Neural cell (in vitro differentiated cells): Measurements from ENCODE around the gene SUCLG1. TPM values are rescaled to one million over a fixed set of nuclear protein-coding genes. Genes with fewer than 3 reads are reported as not detected.

ENCODE experiments used
- H2AFZ ChIP-seq: fragments of 200-600, 300-800 bp; sonication (generic), shearing (Covaris generic); 2 replicates; pipeline ENCODE4 v1.6.0; 2014; ENCODE audit warnings: low read depth, mild to moderate bottlenecking, antibody characterized with exemption, low read length, moderate library complexity
- H3F3A ChIP-seq: fragments of 200-600 bp; shearing (Covaris generic); 2 replicates; pipeline ENCODE4 v1.6.1; 2016; ENCODE audit warnings: mild to moderate bottlenecking, moderate library complexity, mixed read lengths, antibody characterized with exemption, low read length; ENCODE audit not compliant: insufficient read depth, poor library complexity, severe bottlenecking
- H3K27ac ChIP-seq: fragments of 200-600, 300-800 bp; sonication (generic), shearing (Covaris generic); 2 replicates; pipeline ENCODE4 v1.5.1; 2014; ENCODE audit warnings: mild to moderate bottlenecking, low read length, moderate library complexity
- H3K27me3 ChIP-seq: fragments of 300-800, 200-600 bp; sonication (generic), shearing (Covaris generic); 2 replicates; pipeline ENCODE4 v1.6.0; 2014; ENCODE audit warnings: mild to moderate bottlenecking, low read depth, low read length, moderate library complexity; ENCODE audit not compliant: insufficient read depth
- H3K36me3 ChIP-seq: fragments of 300-800, 200-600 bp; sonication (generic), shearing (Covaris generic); 2 replicates; pipeline ENCODE4 v1.5.1; 2014; ENCODE audit warnings: mild to moderate bottlenecking, antibody characterized with exemption, low read length, moderate library complexity; ENCODE audit not compliant: insufficient read depth
- H3K4me2 ChIP-seq: fragments of 300-800, 200-600 bp; sonication (generic), shearing (Covaris generic); 2 replicates; pipeline ENCODE4 v1.6.0; 2014; ENCODE audit warnings: mild to moderate bottlenecking, low read length
- H3K4me3 ChIP-seq: fragments of 300-800, 200-600 bp; sonication (generic), shearing (Covaris generic); 2 replicates; pipeline ENCODE4 v1.5.1; 2014; ENCODE audit warnings: mild to moderate bottlenecking, low read length, moderate library complexity
- H3K79me2 ChIP-seq: fragments of 200-600 bp; shearing (Covaris generic); replicated peaks from 2 replicates; pipeline ENCODE4 v1.6.0; 2014; ENCODE audit warnings: mild to moderate bottlenecking, low read length, moderate library complexity; ENCODE audit not compliant: insufficient read depth
- H3K9ac ChIP-seq: fragments of 300-800, 200-600 bp; sonication (generic), shearing (Covaris generic); 2 replicates; pipeline ENCODE4 v1.6.1; 2016; ENCODE audit warnings: mild to moderate bottlenecking, low read length, mixed read lengths
- H3K9me2 ChIP-seq: fragments of 200-600 bp; shearing (Covaris generic); 2 replicates; pipeline ENCODE4 v1.6.1; 2016; ENCODE audit warnings: mild to moderate bottlenecking, low read length, mixed read lengths; ENCODE audit not compliant: insufficient read depth
- H3K9me3 ChIP-seq: fragments of 200-600, 300-800 bp; sonication (generic), shearing (Covaris generic); 2 replicates; pipeline ENCODE4 v1.6.1; 2016; ENCODE audit warnings: mild to moderate bottlenecking, mixed run types, low read length, moderate library complexity, mixed read lengths
- H4K20me1 ChIP-seq: fragments of 200-600 bp; shearing (Covaris generic); 2 replicates; pipeline ENCODE4 v1.6.1; 2016; ENCODE audit warnings: mild to moderate bottlenecking, mixed run types; ENCODE audit not compliant: insufficient read depth
- CTCF ChIP-seq: fragments of 450-650 bp; IDR thresholded peaks from 2 replicates; pipeline ENCODE4 v1.5.1; 2014; ENCODE audit warnings: antibody characterized with exemption, mild to moderate bottlenecking, moderate library complexity; ENCODE audit not compliant: poor library complexity, severe bottlenecking
- EP300 ChIP-seq: fragments of 450-650 bp; conservative IDR thresholded peaks from 2 replicates; pipeline ENCODE4 v1.6.1; 2014; ENCODE audit warnings: antibody characterized with exemption, mild to moderate bottlenecking, moderate library complexity; ENCODE audit not compliant: poor library complexity, severe bottlenecking
- EZH2 ChIP-seq: fragments of 200-600, 300-800 bp; shearing (Covaris generic), sonication (generic); IDR thresholded peaks from 2 replicates; pipeline ENCODE4 v1.6.1; 2014; ENCODE audit warnings: antibody characterized with exemption, low read length, borderline replicate concordance, mild to moderate bottlenecking; ENCODE audit not compliant: insufficient read depth, poor library complexity, severe bottlenecking
- MXI1 ChIP-seq: fragments of 450-650 bp; conservative IDR thresholded peaks from 2 replicates; pipeline ENCODE4 v1.6.1; 2014; ENCODE audit warnings: antibody characterized with exemption, mild to moderate bottlenecking; ENCODE audit not compliant: poor library complexity, severe bottlenecking
- POLR2AphosphoS5 ChIP-seq: IDR thresholded peaks from 2 replicates; pipeline ENCODE4 v1.6.1; 2012
- RAD21 ChIP-seq: fragments of 450-650 bp; conservative IDR thresholded peaks from 2 replicates; pipeline ENCODE4 v1.6.1; 2014; ENCODE audit warnings: antibody characterized with exemption, mild to moderate bottlenecking, moderate library complexity
- REST ChIP-seq: IDR thresholded peaks from 2 replicates; pipeline ENCODE4 v1.6.1; 2012; ENCODE audit warnings: borderline replicate concordance
- SMC3 ChIP-seq: fragments of 450-650 bp; conservative IDR thresholded peaks from 2 replicates; pipeline ENCODE4 v1.6.1; 2014; ENCODE audit warnings: antibody characterized with exemption, mild to moderate bottlenecking, moderate library complexity; ENCODE audit not compliant: poor library complexity
- TAF1 ChIP-seq: IDR thresholded peaks from 2 replicates; pipeline ENCODE4 v1.6.1; 2012; ENCODE audit warnings: low read depth
- polyA plus RNA-seq: library from polyadenylated mRNA; depleted of rRNA; stranded (reverse); fragments of >200 nt; gene quantifications from 2 replicates; pipeline ENCODE4 v1.2.3, GENCODE V29; 2014

Gene SUCLG1
- polyA plus RNA-seq, 1 donor from 2014 or later = 135 TPM

DNA sequence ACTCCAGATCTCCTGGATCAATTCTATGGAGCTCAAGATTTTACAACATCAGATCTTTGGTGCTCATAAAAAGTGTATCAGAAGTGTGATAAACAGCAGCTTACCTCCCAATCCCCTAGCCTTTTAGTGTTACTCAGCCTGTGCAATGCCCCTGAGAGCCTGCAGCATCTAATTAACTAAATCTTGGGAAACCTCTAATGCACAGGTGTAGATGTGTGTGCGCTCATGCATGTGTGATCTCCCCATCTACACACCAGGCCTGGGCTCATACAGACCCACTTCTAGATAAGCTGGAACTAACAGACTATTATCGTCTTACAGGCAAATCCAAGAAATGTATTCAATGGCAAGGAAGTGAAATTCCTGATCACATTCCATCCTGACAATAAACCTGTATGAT lies 7.5 kb downstream of the SUCLG1 start:
- Histone ChIP-seq H3K79me2 (peaks cover 21% of the 10 kb centered on the region), H3F3A (no peaks in the 10 kb centered on the region), H3K4me3 (no peak overlapping the region), H2AFZ (no peak overlapping the region), H3K36me3 (no peaks in the 10 kb centered on the region), H3K27me3 (no peaks in the 10 kb centered on the region), H3K9me3 (no peaks in the 10 kb centered on the region), H3K27ac (no peak overlapping the region), H3K9ac (no peak overlapping the region), H3K9me2 (no peaks in the 10 kb centered on the region), H4K20me1 (no peaks in the 10 kb centered on the region), H3K4me2 (no peak overlapping the region)
- TF ChIP-seq EZH2 = no peak
- no peak for TF ChIP-seq RAD21
- no peak for TF ChIP-seq EP300
- TF ChIP-seq REST = no peak
- no peak for TF ChIP-seq POLR2AphosphoS5

DNA sequence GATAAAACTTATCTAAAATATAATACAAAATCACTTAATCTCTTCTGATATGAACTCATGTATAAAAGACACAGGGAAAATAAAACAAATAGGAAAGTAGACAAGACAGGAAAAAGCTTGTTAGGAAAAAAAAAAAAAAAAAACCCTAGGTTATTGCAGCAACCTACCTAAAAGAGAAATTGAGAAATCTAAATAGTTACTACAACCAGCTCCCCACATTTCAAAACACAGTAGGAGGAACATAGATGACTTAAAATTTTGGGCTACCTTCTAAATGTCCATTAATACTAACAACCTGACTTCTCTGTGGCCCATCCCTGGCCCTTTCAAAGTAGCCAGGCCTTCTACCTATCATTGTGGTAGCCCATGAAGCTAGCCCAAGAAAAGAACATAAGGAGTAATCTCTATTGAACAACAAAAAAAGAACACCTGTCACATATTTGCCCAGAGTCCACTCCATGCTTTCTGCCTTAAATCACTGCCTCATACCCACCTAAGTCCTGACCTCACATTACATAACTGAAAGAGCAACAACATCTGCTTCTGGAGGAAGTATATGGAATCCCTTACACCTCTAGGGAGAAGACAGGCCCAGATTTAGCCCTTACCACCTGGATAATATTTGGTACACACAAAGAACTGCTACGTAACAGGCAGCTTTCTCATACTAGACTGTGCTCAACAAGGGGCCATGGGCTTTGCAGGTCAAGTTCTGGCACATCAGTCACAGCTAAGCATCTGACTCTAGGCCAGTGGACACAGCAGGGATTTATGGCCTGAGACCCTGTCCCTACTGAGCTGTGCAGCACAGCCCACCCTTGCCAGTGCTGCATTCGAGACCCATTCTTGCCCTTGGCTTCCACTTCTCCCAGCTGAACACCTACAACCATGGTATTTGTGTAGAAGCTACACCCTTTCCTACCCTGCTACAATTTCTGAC lies 8.5 kb downstream of the SUCLG1 start:
- no peak for TF ChIP-seq POLR2AphosphoS5
- no peak for TF ChIP-seq TAF1
- TF ChIP-seq SMC3 = no peak
- no peak for TF ChIP-seq EZH2
- TF ChIP-seq RAD21 = no peak
- TF ChIP-seq REST = no peak
- no peak for TF ChIP-seq CTCF
- TF ChIP-seq EP300 = no peak
- no peak for TF ChIP-seq MXI1
- no peaks in the 10 kb centered on the region for H3K9me2 ChIP-seq
- H3F3A ChIP-seq = no peaks in the 10 kb centered on the region
- no peak overlapping the region for H3K9ac ChIP-seq
- H3K9me3 ChIP-seq = no peaks in the 10 kb centered on the region
- H3K4me3 ChIP-seq = no peak overlapping the region
- peaks cover 21% of the 10 kb centered on the region for H3K79me2 ChIP-seq
- no peaks in the 10 kb centered on the region for H3K27me3 ChIP-seq
- H3K36me3 ChIP-seq = peaks cover 4% of the 10 kb centered on the region
- no peak overlapping the region for H3K27ac ChIP-seq
- H4K20me1 ChIP-seq = no peaks in the 10 kb centered on the region
- H2AFZ ChIP-seq = no peak overlapping the region
- no peak overlapping the region for H3K4me2 ChIP-seq
